K562 (cell line): ENCODE data around the gene STK4. TPM values are rescaled to one million over a fixed set of nuclear protein-coding genes. Genes with fewer than 3 reads are reported as not detected.

Experiments
- BHLHE40 ChIP-seq: IDR thresholded peaks from 2 replicates; pipeline ENCODE4 v1.6.1; 2011; ENCODE audit warnings: low read length, improper control_type of control experiment
- CBX1 ChIP-seq: sonication (generic); IDR thresholded peaks from 2 replicates; pipeline ENCODE4 v1.6.1; 2016; ENCODE audit warnings: antibody characterized with exemption, low read depth, mild to moderate bottlenecking
- DIDO1 ChIP-seq: fragments of 450-650 bp; IDR thresholded peaks from 2 replicates; pipeline ENCODE4 v1.6.1; 2016; ENCODE audit warnings: low read depth, missing biosample characterization, missing genetic modification characterization
- ESRRA ChIP-seq: fragments of 450-650 bp; IDR thresholded peaks from 2 replicates; pipeline ENCODE4 v1.6.1; 2014; ENCODE audit warnings: low read depth, mild to moderate bottlenecking, moderate library complexity, borderline replicate concordance
- FOS ChIP-seq: IDR thresholded peaks from 3 replicates; pipeline ENCODE4 v1.6.1; 2011; ENCODE audit not compliant: insufficient read length; ENCODE audit errors: extremely low read depth
- HDGF ChIP-seq: fragments of 450-650 bp; IDR thresholded peaks from 2 replicates; pipeline ENCODE4 v1.6.1; 2016
- ILF3 ChIP-seq: fragments of 450-650 bp; IDR thresholded peaks from 2 replicates; pipeline ENCODE4 v1.6.1; 2018; ENCODE audit warnings: antibody characterized with exemption, mild to moderate bottlenecking, moderate library complexity, borderline replicate concordance
- KAT7 ChIP-seq: sonication (generic); formaldehyde crosslinking; IDR thresholded peaks from 2 replicates; pipeline ENCODE4 v1.8.0; 2022; ENCODE audit warnings: missing genetic modification reagents, mild to moderate bottlenecking, borderline replicate concordance
- MAFG ChIP-seq: fragments of 450-650 bp; conservative IDR thresholded peaks from 2 replicates; pipeline ENCODE4 v1.6.1; 2016; ENCODE audit warnings: missing genetic modification characterization, missing compliant biosample characterization
- MXD1 ChIP-seq: fragments of 250-450 bp; sonication (Bioruptor Pico); IDR thresholded peaks from 2 replicates; pipeline ENCODE4 v1.8.0; 2021; ENCODE audit warnings: borderline replicate concordance, mild to moderate bottlenecking, moderate library complexity; ENCODE audit not compliant: poor library complexity, severe bottlenecking
- NR2F6 ChIP-seq: fragments of 450-650 bp; formaldehyde crosslinking; IDR thresholded peaks from 2 replicates; pipeline ENCODE4 v1.4.0; 2020; ENCODE audit warnings: mild to moderate bottlenecking
- SMAD2 ChIP-seq: fragments of 150-350 bp; IDR thresholded peaks from 2 replicates; pipeline ENCODE4 v1.6.1; 2014; ENCODE audit warnings: low read depth, mild to moderate bottlenecking, low read length
- SPI1 ChIP-seq: IDR thresholded peaks from 2 replicates; pipeline ENCODE4 v1.6.1; 2011; ENCODE audit warnings: low read depth, low read length, control low read depth, borderline replicate concordance
- U2AF1 ChIP-seq: fragments of 200-400 bp; formaldehyde crosslinking; optimal IDR thresholded peaks from 2 replicates; pipeline ENCODE3; 2017; ENCODE audit warnings: mild to moderate bottlenecking, low read depth, low read length, moderate library complexity
- USF1 ChIP-seq: sonication (generic); formaldehyde crosslinking; IDR thresholded peaks from 2 replicates; pipeline ENCODE4 v1.9.0; 2022; ENCODE audit warnings: mild to moderate bottlenecking, missing genetic modification reagents
- ZC3H4 ChIP-seq: sonication (generic); formaldehyde crosslinking; IDR thresholded peaks from 2 replicates; pipeline ENCODE4 v1.9.0; 2021; ENCODE audit warnings: missing genetic modification reagents, borderline replicate concordance
- ZNF124 ChIP-seq: sonication (generic); formaldehyde crosslinking; IDR thresholded peaks from 2 replicates; pipeline ENCODE4 v1.8.1; 2022; ENCODE audit warnings: missing genetic modification reagents
- ZNF79 ChIP-seq: fragments of 250-450 bp; sonication (Bioruptor Pico); IDR thresholded peaks from 2 replicates; pipeline ENCODE4 v1.4.0; 2020; ENCODE audit warnings: low read depth, mild to moderate bottlenecking, moderate library complexity
- polyA plus RNA-seq, 8 experiments: library from polyadenylated mRNA; depleted of rRNA in 4 of 8; stranded (reverse) in 5 of 8; unstranded in 3 of 8; fragments of >200 nt; fragmentation: Nextera tagmentation in 2 of 8; fragmentation: Illumina TruSeq in 1 of 8; extraction: Ambion mirVana in 2 of 8; extraction: Trizol in 1 of 8; gene quantifications; 2 replicates each; pipeline versions ENCODE4 v1.2.1 to v1.2.3, GENCODE V29; 2011 to 2014; ENCODE audit warnings: inconsistent platforms in 1 of 8, missing spikeins in 1 of 8
- total RNA-seq, 7 experiments: library from RNA; depleted of rRNA in 6 of 7; stranded (reverse); fragments of >200 nt in 6 of 7; fragmentation: Illumina TruSeq in 2 of 7; extraction: Trizol in 2 of 7; gene quantifications; 2 replicates each; pipeline versions ENCODE4 v1.2.1 to v1.2.3, GENCODE V29; 2011 to 2021; ENCODE audit warnings: low replicate concordance in 1 of 7
- TF ChIP-seq, protein P1 (sequence below): fragments of 250-450 bp; sonication (Bioruptor Pico); IDR thresholded peaks from 2 replicates; pipeline ENCODE4 v1.8.0; 2021; ENCODE audit warnings: moderate library complexity, mild to moderate bottlenecking, inconsistent platforms
- TF ChIP-seq, protein P2 (sequence below): fragments of 450-650 bp; IDR thresholded peaks from 2 replicates; pipeline ENCODE4 v1.6.1; 2017; ENCODE audit warnings: antibody characterized with exemption
- TF ChIP-seq, protein P3 (sequence below): IDR thresholded peaks from 2 replicates; pipeline ENCODE4 v1.6.1; 2014; ENCODE audit warnings: antibody characterized with exemption

STK4 gene
- total and polyA plus RNA-seq, 9 of the 15 experiments (the other 6 are each of a cell fraction or from before 2014, with no cell fraction given) = 11.9 to 30.6 (median 22.2) TPM

GRCh38 chr20:45036044-45036755 is 69.9 kb downstream of the STK4 start (continued):
- TF ChIP-seq USF1 (CRISPR knock-in tag) (no peak), ILF3 (no peak), NR2F6 (no peak), ZC3H4 (CRISPR knock-in tag) (no peak), FOS (no peak), HDGF (no peak), U2AF1 (no peak), ESRRA (no peak), BHLHE40 (no peak), KAT7 (CRISPR knock-in tag) (no peak), SPI1 (no peak), CBX1 (no peak), ZNF79 (no peak), MAFG (tag) (no peak), SMAD2 (no peak), MXD1 (CRISPR knock-in tag) (no peak), DIDO1 (tag) (no peak), ZNF124 (CRISPR knock-in tag) (no peak)
- TF ChIP-seq, protein P1, sequence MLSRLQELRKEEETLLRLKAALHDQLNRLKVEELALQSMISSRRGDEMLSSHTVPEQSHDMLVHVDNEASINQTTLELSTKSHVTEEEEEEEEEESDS (CRISPR knock-in tag) = no peak
- TF ChIP-seq, protein P2, sequence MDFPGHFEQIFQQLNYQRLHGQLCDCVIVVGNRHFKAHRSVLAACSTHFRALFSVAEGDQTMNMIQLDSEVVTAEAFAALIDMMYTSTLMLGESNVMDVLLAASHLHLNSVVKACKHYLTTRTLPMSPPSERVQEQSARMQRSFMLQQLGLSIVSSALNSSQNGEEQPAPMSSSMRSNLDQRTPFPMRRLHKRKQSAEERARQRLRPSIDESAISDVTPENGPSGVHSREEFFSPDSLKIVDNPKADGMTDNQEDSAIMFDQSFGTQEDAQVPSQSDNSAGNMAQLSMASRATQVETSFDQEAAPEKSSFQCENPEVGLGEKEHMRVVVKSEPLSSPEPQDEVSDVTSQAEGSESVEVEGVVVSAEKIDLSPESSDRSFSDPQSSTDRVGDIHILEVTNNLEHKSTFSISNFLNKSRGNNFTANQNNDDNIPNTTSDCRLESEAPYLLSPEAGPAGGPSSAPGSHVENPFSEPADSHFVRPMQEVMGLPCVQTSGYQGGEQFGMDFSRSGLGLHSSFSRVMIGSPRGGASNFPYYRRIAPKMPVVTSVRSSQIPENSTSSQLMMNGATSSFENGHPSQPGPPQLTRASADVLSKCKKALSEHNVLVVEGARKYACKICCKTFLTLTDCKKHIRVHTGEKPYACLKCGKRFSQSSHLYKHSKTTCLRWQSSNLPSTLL = no peak
- TF ChIP-seq, protein P3, sequence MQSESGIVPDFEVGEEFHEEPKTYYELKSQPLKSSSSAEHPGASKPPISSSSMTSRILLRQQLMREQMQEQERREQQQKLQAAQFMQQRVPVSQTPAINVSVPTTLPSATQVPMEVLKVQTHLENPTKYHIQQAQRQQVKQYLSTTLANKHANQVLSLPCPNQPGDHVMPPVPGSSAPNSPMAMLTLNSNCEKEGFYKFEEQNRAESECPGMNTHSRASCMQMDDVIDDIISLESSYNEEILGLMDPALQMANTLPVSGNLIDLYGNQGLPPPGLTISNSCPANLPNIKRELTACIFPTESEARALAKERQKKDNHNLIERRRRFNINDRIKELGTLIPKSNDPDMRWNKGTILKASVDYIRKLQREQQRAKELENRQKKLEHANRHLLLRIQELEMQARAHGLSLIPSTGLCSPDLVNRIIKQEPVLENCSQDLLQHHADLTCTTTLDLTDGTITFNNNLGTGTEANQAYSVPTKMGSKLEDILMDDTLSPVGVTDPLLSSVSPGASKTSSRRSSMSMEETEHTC = no peak
